BLaER1 (cell line): ENCODE results near the gene SPOCK1.

Experiments
- H3K27ac ChIP-seq: shearing (Covaris generic); formaldehyde crosslinking; 2 replicates; pipeline ENCODE4 v1.8.1; 2022
- H3K27me3 ChIP-seq: shearing (Covaris generic); formaldehyde crosslinking; 2 replicates; pipeline ENCODE4 v1.8.1; 2022
- H3K36me3 ChIP-seq: shearing (Covaris generic); formaldehyde crosslinking; 2 replicates; pipeline ENCODE4 v1.8.1; 2022
- H3K4me1 ChIP-seq: shearing (Covaris generic); formaldehyde crosslinking; 2 replicates; pipeline ENCODE4 v1.8.1; 2022
- H3K4me2 ChIP-seq: shearing (Covaris generic); formaldehyde crosslinking; 2 replicates; pipeline ENCODE4 v1.8.1; 2022
- H3K4me3 ChIP-seq: shearing (Covaris generic); formaldehyde crosslinking; 2 replicates; pipeline ENCODE4 v1.8.1; 2022
- H3K9ac ChIP-seq: shearing (Covaris generic); formaldehyde crosslinking; 2 replicates; pipeline ENCODE4 v1.8.1; 2022
- H3K9me3 ChIP-seq: shearing (Covaris generic); formaldehyde crosslinking; 2 replicates; pipeline ENCODE4 v1.8.1; 2022
- H4K20me1 ChIP-seq: shearing (Covaris generic); formaldehyde crosslinking; 2 replicates; pipeline ENCODE4 v1.8.1; 2022
- Cebpa-rat ChIP-seq: shearing (Covaris generic); IDR thresholded peaks from 2 replicates; pipeline ENCODE4 v1.8.1; 2022

Gene SPOCK1

GRCh38 chr5:137497396-137498290 lies 1.5 kb downstream of the SPOCK1 start:
- Histone ChIP-seq H3K27me3 (0 out of 2 replicates have a peak, but pooled peaks cover 6% of the 10 kb centered on the region), H3K4me2 (no peak overlapping the region), H3K9ac (no peak overlapping the region), H3K4me3 (no peak overlapping the region), H3K36me3 (no peaks in the 10 kb centered on the region), H4K20me1 (no peaks in the 10 kb centered on the region), H3K9me3 (peaks cover 12% of the 10 kb centered on the region; the same call in 1 of the 2 replicates), H3K27ac (no peak overlapping the region), H3K4me1 (no peaks in the 10 kb centered on the region)
- TF ChIP-seq Cebpa-rat: no peak

- no peaks in the 10 kb centered on the region for H3K36me3 ChIP-seq
- no peaks in the 10 kb centered on the region for H4K20me1 ChIP-seq
- H3K9me3 ChIP-seq: peaks cover 12% of the 10 kb centered on the region; the same call in 1 of the 2 replicates
- no peak overlapping the region for H3K27ac ChIP-seq
- no peak for TF ChIP-seq Cebpa-rat
- no peak overlapping the region for H3K4me2 ChIP-seq
- H3K27me3 ChIP-seq: 0 out of 2 replicates have a peak, but pooled peaks cover 6% of the 10 kb centered on the region
- no peak overlapping the region for H3K4me3 ChIP-seq
- no peaks in the 10 kb centered on the region for H3K4me1 ChIP-seq
- H3K9ac ChIP-seq: no peak overlapping the region
Observed at GRCh38 chr5:137496919-137497318, 2.2 kb downstream of the SPOCK1 start.

GRCh38 chr5:137492331-137492730 lies 6.8 kb downstream of the SPOCK1 start:
- Histone ChIP-seq H3K4me3 (no peak overlapping the region), H3K4me2 (no peak overlapping the region), H4K20me1 (no peaks in the 10 kb centered on the region), H3K27me3 (no peaks in the 10 kb centered on the region), H3K36me3 (no peaks in the 10 kb centered on the region), H3K27ac (no peak overlapping the region), H3K9me3 (no peaks in the 10 kb centered on the region), H3K9ac (no peak overlapping the region), H3K4me1 (no peaks in the 10 kb centered on the region)
- no peak for TF ChIP-seq Cebpa-rat

DNA sequence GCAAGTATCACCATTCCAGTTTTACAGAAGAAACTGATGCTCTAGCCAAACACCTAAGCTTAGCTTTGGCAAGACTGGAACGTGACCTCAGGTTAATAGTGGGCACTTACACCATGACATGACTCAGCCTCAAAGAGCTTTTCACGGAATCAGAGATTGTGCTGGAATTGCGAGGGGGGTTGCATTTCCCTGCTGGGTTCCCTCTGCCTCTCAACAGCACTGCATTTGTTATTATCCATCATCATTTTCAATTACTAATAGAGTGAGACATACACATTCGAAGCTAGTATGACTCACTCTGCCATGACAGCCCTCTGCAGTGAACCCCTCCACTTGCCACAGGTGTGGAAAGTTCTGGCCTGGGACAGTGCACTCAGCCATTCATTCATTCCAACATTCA lies 8.0 kb downstream of the SPOCK1 start:
- H3K4me2 ChIP-seq: no peak overlapping the region
- H4K20me1 ChIP-seq: no peaks in the 10 kb centered on the region
- H3K36me3 ChIP-seq: no peaks in the 10 kb centered on the region
- H3K27me3 ChIP-seq: no peaks in the 10 kb centered on the region
- TF ChIP-seq Cebpa-rat: no peak
- H3K27ac ChIP-seq: no peak overlapping the region
- no peaks in the 10 kb centered on the region for H3K4me1 ChIP-seq
- H3K4me3 ChIP-seq: no peak overlapping the region
- no peaks in the 10 kb centered on the region for H3K9me3 ChIP-seq
- no peak overlapping the region for H3K9ac ChIP-seq

GRCh38 chr5:137490591-137490990 lies 8.5 kb downstream of the SPOCK1 start:
- H3K27ac ChIP-seq: no peak overlapping the region
- no peak overlapping the region for H3K4me3 ChIP-seq
- H3K4me1 ChIP-seq: no peaks in the 10 kb centered on the region
- no peaks in the 10 kb centered on the region for H4K20me1 ChIP-seq
- no peaks in the 10 kb centered on the region for H3K9me3 ChIP-seq
- H3K9ac ChIP-seq: no peak overlapping the region
- H3K36me3 ChIP-seq: no peaks in the 10 kb centered on the region
- no peak for TF ChIP-seq Cebpa-rat
- no peak overlapping the region for H3K4me2 ChIP-seq
- no peaks in the 10 kb centered on the region for H3K27me3 ChIP-seq

DNA sequence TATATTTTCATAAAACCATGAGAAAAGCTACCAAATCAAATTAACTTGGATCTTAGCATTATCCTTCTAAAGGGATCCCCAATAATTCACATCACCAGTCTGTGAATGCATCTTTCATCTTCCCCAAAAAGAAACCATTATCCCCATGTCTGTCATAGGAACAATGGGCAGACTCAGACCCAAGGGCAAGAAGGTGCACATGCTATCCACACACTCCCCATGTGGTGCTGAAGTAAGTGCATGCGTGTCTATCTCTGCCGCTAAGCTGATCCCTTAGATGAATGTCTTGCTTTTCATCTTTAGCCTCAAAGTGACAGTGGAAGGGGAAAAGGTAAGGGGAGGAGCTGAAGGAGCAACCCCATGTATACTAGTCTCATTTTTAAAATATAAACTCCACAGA lies 10.2 kb downstream of the SPOCK1 start:
- Histone ChIP-seq H3K4me2 (no peak overlapping the region), H3K9me3 (no peaks in the 10 kb centered on the region), H4K20me1 (no peaks in the 10 kb centered on the region), H3K4me3 (no peak overlapping the region), H3K27ac (no peak overlapping the region), H3K4me1 (no peaks in the 10 kb centered on the region), H3K9ac (no peak overlapping the region), H3K36me3 (no peaks in the 10 kb centered on the region), H3K27me3 (no peaks in the 10 kb centered on the region)
- no peak for TF ChIP-seq Cebpa-rat

DNA sequence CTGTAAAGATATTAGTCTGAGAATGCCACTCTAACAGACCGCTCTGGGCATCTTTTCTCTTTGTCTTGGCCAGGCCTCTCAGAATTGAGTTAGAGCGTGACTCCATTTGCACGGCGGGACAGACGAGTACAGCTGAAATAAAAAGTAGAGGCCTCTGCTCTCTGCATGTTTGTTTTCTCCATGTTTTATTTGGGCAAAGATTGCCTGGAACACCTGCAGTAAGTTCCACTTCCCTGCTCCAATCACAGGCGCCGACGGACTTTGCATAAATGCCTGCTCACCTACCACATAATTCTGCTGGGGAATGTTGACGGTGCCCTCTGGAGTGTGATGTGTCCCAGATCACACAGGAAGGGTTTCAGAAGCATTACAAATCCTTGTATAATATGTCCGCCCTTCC lies 10.6 kb downstream of the SPOCK1 start:
- Histone ChIP-seq H3K27me3 (no peaks in the 10 kb centered on the region), H3K9me3 (no peaks in the 10 kb centered on the region), H3K4me3 (no peak overlapping the region), H4K20me1 (no peaks in the 10 kb centered on the region), H3K36me3 (no peaks in the 10 kb centered on the region), H3K4me1 (no peaks in the 10 kb centered on the region), H3K9ac (no peak overlapping the region), H3K27ac (no peak overlapping the region), H3K4me2 (no peak overlapping the region)
- no peak for TF ChIP-seq Cebpa-rat

- Histone ChIP-seq H3K27me3 (no peaks in the 10 kb centered on the region), H3K4me3 (no peak overlapping the region), H3K9ac (no peak overlapping the region), H3K4me1 (no peaks in the 10 kb centered on the region), H4K20me1 (no peaks in the 10 kb centered on the region), H3K27ac (no peak overlapping the region), H3K4me2 (no peak overlapping the region), H3K36me3 (no peaks in the 10 kb centered on the region), H3K9me3 (no peaks in the 10 kb centered on the region)
- no peak for TF ChIP-seq Cebpa-rat
Observed at GRCh38 chr5:137487600-137487999, 11.5 kb downstream of the SPOCK1 start.

DNA sequence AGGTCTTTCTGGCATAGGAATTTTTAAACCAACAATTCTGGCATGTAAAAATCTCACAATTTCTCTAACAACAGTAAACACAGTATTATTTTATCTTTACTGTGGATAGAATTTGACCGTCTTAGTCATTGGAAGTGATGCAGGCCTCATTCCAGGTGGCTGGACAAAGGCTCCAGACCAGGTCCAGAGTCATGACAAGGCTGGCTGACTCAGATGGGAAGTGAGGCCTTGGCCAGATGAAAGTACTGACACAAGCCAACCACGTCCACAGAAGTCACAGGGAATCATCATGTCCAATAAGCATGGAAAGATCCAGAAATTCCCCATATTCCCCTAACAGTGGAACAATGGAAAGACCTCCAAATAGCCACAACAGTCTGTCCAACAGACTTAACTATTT lies 12.4 kb downstream of the SPOCK1 start:
- H3K36me3 ChIP-seq: no peaks in the 10 kb centered on the region
- H3K9ac ChIP-seq: no peak overlapping the region
- no peak overlapping the region for H3K27ac ChIP-seq
- H3K4me2 ChIP-seq: no peak overlapping the region
- no peaks in the 10 kb centered on the region for H3K4me1 ChIP-seq
- H3K4me3 ChIP-seq: no peak overlapping the region
- no peaks in the 10 kb centered on the region for H4K20me1 ChIP-seq
- H3K27me3 ChIP-seq: no peaks in the 10 kb centered on the region
- TF ChIP-seq Cebpa-rat: no peak
- H3K9me3 ChIP-seq: no peaks in the 10 kb centered on the region

GRCh38 chr5:137481596-137481995 lies 17.5 kb downstream of the SPOCK1 start:
- TF ChIP-seq Cebpa-rat: no peak
- peaks cover 7% of the 10 kb centered on the region for H3K4me1 ChIP-seq

More at GRCh38 chr5:137481596-137481995, 17.5 kb downstream of the SPOCK1 start:
- Histone ChIP-seq H3K27me3 (no peaks in the 10 kb centered on the region), H4K20me1 (no peaks in the 10 kb centered on the region), H3K9me3 (no peaks in the 10 kb centered on the region), H3K4me3 (no peak overlapping the region), H3K36me3 (no peaks in the 10 kb centered on the region), H3K9ac (no peak overlapping the region), H3K27ac (no peak overlapping the region), H3K4me2 (no peak overlapping the region)
